Gastroesophageal sphincter (tissue), 3 donors: ENCODE measurements around the gene ADAR.

Experiments used
- CTCF ChIP-seq, 4 experiments: fragments of 200-600 bp in 2 of 4; fragments of 450-650 bp in 2 of 4; sonication (generic) in 1 of 4; IDR thresholded peaks; one replicate each; pipeline ENCODE4 v1.5.1; 2017 to 2019; ENCODE audit warnings: antibody characterized with exemption in 4 of 4, mild to moderate bottlenecking in 2 of 4, moderate library complexity in 2 of 4
- POLR2A ChIP-seq, 2 donors: fragments of 450-650 bp; IDR thresholded peaks; one replicate each; pipeline ENCODE4 v1.6.1; 2017; ENCODE audit warnings: antibody characterized with exemption in 2 of 2, mild to moderate bottlenecking in 2 of 2, moderate library complexity in 1 of 2

- no peak for TF ChIP-seq POLR2A (IDR thresholded peaks at IDR 0.05)
- no peak for TF ChIP-seq CTCF (IDR thresholded peaks at IDR 0.05)
These were observed 50.6 kb downstream of the ADAR start for GRCh38 chr1:154557248-154557938.
